Esophagus squamous epithelium (tissue), 4 donors: ENCODE measurements around the gene DCLRE1B.

Experiments used
- CTCF ChIP-seq, 6 experiments: fragments of 450-650 bp in 4 of 6; fragments of 200-600 bp in 2 of 6; sonication (generic) in 2 of 6; IDR thresholded peaks; one replicate each; pipeline ENCODE4 v1.5.1; 2016 to 2019; ENCODE audit warnings: antibody characterized with exemption in 6 of 6, mild to moderate bottlenecking in 4 of 6, moderate library complexity in 4 of 6
- POLR2A ChIP-seq, 4 donors: fragments of 450-650 bp; IDR thresholded peaks; one replicate each; pipeline ENCODE4 v1.6.1; 2017; ENCODE audit warnings: antibody characterized with exemption in 4 of 4, mild to moderate bottlenecking in 4 of 4, moderate library complexity in 3 of 4

GRCh38 chr1:113963281-113963906 is 58.3 kb downstream of the DCLRE1B start:
- peak in 1 of 6 experiments; percentile 5 for TF ChIP-seq CTCF (IDR thresholded peaks at IDR 0.05)
- TF ChIP-seq POLR2A (IDR thresholded peaks at IDR 0.05) = no peak
